GM12892 (cell line): ENCODE data around the gene BPTF.
"Not testable (repeated sequence)": the region's sequence is repeated elsewhere in the genome, so short reads cannot be mapped to it uniquely, and the experiment has no call there.

Source experiments
- DNase-seq: peaks from one replicate; pipeline ENCODE4 v3.0.0; 2011; ENCODE audit not compliant: insufficient read length
- FAIRE-seq: peaks from 2 replicates; lab custom pipeline; 2011; peaks lifted over from hg19 to GRCh38; lab: Jason Lieb, UNC
- POLR2A ChIP-seq: IDR thresholded peaks from 2 replicates; pipeline ENCODE4 v1.6.1; 2011; ENCODE audit warnings: low read depth, low read length, control low read depth
- POLR2AphosphoS5 ChIP-seq: IDR thresholded peaks from 2 replicates; pipeline ENCODE4 v1.6.1; 2011; ENCODE audit warnings: low read depth, low read length, control low read depth
- TAF1 ChIP-seq: IDR thresholded peaks from 2 replicates; pipeline ENCODE4 v1.6.1; 2011; ENCODE audit warnings: low read depth, mild to moderate bottlenecking, control low read depth, low read length, borderline replicate concordance

BPTF gene

GRCh38 chr17:67862614-67863217, 37.4 kb downstream of the BPTF start:
- DNase-seq: no peak

DNA sequence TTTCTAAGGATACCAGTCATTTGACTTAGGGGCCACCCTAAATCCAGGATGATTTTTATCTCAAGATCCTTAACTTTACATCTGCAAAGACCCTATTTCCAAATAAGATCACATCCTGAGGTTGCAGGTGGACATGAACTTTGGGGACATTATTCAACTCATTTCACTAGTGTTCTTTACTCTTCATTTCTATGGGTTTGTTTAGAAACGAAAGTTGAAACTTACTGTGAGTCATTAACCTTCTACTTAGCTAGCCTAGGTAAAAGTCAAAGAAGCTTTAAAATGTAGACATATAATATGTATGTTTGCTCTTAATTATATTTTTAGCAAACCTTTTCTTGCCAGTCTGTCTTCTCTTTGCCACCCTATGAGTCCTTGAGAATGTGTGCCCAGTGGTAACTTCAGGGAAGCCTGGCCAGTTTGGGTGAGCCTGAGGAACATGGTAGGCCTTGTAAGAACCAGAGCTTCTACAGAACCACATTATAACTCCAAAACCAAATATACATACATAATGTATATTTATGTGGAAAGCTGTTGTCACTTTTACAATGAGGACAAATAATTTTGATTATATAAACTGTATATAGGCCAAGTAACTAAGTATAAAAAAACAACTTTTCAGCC, 38.4 kb downstream of the BPTF start:
- TF ChIP-seq TAF1 (no peak), POLR2AphosphoS5 (no peak), POLR2A (no peak)
- FAIRE-seq (no peak), DNase-seq (no peak)

More at GRCh38 chr17:67862614-67863217, 37.4 kb downstream of the BPTF start:
- no peak for FAIRE-seq
- TF ChIP-seq POLR2AphosphoS5 (no peak), POLR2A (no peak), TAF1 (no peak)

GRCh38 chr17:67865438-67865837, 40.1 kb downstream of the BPTF start:
- TF ChIP-seq POLR2AphosphoS5 (no peak), POLR2A (no peak), TAF1 (no peak)
- DNase-seq: no peak
- no peak for FAIRE-seq

DNA sequence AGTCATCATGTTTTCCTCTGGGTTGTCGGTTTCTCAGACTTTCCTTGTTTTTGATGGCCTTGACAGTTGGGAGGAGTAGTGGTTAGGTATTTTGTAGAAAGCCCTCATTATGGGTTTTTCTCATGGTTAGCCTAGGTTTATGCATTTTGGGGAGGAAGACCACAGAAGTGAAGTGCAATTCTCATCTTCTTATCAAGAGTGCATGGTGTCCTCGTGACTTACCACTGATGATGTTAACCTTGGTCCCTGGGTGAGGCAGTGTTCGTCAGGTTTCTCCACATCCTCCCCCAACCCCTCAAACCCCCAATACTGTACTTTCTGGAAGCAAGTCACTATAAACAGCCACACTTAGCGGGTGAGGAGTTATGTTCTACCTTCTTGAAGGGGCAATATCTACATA, 42.3 kb downstream of the BPTF start:
- TF ChIP-seq TAF1 (no peak), POLR2AphosphoS5 (no peak), POLR2A (no peak)
- no peak for FAIRE-seq

GRCh38 chr17:67868176-67868575, 42.9 kb downstream of the BPTF start:
- TF ChIP-seq TAF1 (no peak), POLR2A (no peak), POLR2AphosphoS5 (no peak)
- DNase-seq (no peak), FAIRE-seq (no peak)

More for the DNA sequence above, 42.3 kb downstream of the BPTF start:
- DNase-seq: no peak

DNA sequence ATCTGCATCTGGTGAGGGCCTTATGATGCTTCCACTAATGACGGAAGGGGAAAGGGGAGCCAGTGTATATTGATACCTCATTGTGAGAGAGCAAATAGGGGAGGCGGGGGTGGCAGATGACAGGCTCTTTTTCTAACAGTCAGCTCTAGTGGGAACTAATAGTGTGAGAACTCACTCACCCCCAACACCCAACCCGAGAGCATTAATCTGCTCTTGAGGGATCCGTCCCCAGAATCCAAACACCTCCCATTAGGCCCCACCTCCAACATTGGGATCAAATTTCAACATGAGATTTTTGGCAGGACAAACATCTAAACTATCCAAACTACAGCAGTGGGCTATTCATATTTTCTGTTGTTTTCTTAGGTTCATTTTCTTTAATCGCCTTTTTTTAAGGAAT, 54.4 kb downstream of the BPTF start:
- DNase-seq (no peak), FAIRE-seq (no peak)
- no peak for TF ChIP-seq POLR2A
- no peak for TF ChIP-seq POLR2AphosphoS5
- no peak for TF ChIP-seq TAF1

DNA sequence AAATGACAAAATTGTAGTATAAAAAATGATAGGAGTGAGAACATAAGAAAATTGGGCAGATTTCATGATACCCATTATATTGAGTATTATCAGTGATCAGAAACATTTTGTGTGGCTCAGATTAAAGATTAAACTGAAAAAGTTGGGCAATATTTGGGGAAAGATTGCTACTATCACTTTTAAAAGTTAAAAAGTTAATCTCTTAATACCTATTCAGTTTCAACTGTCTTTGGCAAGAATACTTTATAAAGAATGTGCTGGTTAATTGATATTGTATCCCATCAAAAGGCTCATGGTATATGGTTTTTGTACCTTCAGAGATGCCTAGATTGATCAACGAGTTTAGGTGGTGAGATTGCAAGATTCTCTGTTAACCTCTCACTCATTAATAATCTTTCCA, 55.8 kb downstream of the BPTF start:
- FAIRE-seq (no peak), DNase-seq (no peak)
- TF ChIP-seq TAF1: no peak
- no peak for TF ChIP-seq POLR2A
- no peak for TF ChIP-seq POLR2AphosphoS5

DNA sequence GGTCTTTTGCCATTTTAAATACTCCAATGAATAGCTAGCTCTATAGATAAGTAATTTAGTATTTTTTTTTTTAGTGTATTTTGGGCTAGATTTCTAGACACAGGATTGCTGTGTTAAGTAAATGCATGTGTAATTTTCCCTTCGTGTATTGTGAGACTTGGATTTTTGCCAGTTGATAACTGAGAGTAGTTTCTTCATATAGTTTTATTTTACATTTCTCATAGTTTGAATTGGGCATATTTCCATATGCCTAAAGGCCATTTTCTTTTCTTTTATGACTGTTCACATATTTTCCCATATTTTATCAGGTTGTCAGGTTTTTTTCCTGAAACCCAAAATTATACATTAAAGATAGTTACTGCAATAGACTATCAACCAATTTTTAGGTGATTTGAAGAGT, 59.4 kb downstream of the BPTF start:
- TF ChIP-seq POLR2A: no peak
- no peak for TF ChIP-seq TAF1
- TF ChIP-seq POLR2AphosphoS5: no peak
- no peak for DNase-seq
- FAIRE-seq: no peak

DNA sequence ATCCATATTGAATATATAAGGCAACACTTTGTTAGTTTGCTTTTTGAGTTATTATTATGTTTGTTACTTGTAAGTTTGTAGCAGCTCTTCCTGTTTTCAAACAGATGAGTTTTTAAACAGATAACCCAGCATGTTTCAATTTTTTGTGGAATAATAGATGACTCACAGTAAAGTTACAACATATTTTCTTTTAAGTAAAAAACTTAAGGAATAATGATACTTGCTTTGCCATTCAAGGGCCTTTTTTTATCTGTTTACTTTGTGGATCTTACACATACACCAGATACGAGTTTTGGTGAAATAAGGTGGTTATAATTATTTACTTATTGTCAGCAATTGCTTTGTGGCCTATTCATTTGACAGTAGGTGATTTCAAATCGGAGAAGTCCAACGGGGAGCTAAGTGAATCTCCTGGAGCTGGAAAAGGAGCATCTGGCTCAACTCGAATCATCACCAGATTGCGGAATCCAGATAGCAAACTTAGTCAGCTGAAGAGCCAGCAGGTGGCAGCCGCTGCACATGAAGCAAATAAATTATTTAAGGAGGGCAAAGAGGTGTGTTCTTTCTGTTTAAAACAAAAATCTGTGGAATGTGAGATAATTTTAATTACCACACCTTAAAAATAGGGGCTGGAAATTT, 66.3 kb downstream of the BPTF start:
- TF ChIP-seq TAF1 (no peak), POLR2A (no peak), POLR2AphosphoS5 (no peak)
- no peak for FAIRE-seq
- DNase-seq: no peak

- DNase-seq (no peak), FAIRE-seq (no peak)
- TF ChIP-seq POLR2AphosphoS5: no peak
- TF ChIP-seq POLR2A: no peak
- TF ChIP-seq TAF1: no peak
Observed at GRCh38 chr17:67902511-67903231, 77.4 kb downstream of the BPTF start.

GRCh38 chr17:67905298-67905697, 80.0 kb downstream of the BPTF start:
- DNase-seq, FAIRE-seq: not testable (repeated sequence)

DNA sequence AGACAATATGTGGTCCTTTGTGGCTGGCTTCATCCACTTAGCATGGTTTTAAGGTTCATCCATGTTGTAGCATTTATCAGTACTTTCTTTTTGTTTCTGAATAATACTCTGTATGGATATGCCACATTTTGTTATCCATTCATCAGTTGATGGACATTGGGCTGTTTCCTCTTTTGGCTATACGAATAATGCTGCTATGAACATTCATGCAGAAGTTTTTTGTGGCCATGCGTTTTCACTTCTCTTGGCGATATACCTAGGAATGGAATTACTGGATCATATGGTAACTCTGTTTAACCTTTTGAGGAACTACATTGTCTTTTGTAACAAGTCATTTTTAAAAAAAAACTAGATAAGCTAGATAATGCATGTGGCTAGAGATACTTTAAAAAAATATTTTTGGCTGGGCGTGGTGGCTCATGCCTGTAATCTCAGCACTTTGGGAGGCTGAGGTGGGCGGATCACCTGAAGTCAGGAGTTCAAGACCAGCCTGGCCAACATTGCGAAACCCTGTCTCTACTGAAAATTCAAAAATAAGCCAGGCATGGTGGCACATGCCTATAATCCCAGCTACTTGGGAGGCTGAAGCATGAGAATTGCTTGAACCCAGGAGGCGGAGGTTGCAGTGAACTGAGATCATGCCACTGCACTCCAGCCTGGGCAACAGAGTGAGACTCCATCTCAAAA, 85.0 kb downstream of the BPTF start:
- FAIRE-seq: not testable (repeated sequence)

More for the DNA sequence above, 85.0 kb downstream of the BPTF start:
- DNase-seq: not testable (repeated sequence)
